NCI-H2081 treated with DMSO at 0.1 percent for 48 hours (cell line): ENCODE data around the gene AFDN.

Experiments used
- DNase-seq: peaks from one replicate; lab custom pipeline; 2025; lab: John Stamatoyannopoulos, UW

Gene AFDN, protein sequence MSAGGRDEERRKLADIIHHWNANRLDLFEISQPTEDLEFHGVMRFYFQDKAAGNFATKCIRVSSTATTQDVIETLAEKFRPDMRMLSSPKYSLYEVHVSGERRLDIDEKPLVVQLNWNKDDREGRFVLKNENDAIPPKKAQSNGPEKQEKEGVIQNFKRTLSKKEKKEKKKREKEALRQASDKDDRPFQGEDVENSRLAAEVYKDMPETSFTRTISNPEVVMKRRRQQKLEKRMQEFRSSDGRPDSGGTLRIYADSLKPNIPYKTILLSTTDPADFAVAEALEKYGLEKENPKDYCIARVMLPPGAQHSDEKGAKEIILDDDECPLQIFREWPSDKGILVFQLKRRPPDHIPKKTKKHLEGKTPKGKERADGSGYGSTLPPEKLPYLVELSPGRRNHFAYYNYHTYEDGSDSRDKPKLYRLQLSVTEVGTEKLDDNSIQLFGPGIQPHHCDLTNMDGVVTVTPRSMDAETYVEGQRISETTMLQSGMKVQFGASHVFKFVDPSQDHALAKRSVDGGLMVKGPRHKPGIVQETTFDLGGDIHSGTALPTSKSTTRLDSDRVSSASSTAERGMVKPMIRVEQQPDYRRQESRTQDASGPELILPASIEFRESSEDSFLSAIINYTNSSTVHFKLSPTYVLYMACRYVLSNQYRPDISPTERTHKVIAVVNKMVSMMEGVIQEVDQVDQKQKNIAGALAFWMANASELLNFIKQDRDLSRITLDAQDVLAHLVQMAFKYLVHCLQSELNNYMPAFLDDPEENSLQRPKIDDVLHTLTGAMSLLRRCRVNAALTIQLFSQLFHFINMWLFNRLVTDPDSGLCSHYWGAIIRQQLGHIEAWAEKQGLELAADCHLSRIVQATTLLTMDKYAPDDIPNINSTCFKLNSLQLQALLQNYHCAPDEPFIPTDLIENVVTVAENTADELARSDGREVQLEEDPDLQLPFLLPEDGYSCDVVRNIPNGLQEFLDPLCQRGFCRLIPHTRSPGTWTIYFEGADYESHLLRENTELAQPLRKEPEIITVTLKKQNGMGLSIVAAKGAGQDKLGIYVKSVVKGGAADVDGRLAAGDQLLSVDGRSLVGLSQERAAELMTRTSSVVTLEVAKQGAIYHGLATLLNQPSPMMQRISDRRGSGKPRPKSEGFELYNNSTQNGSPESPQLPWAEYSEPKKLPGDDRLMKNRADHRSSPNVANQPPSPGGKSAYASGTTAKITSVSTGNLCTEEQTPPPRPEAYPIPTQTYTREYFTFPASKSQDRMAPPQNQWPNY (N-terminal part only)

DNA sequence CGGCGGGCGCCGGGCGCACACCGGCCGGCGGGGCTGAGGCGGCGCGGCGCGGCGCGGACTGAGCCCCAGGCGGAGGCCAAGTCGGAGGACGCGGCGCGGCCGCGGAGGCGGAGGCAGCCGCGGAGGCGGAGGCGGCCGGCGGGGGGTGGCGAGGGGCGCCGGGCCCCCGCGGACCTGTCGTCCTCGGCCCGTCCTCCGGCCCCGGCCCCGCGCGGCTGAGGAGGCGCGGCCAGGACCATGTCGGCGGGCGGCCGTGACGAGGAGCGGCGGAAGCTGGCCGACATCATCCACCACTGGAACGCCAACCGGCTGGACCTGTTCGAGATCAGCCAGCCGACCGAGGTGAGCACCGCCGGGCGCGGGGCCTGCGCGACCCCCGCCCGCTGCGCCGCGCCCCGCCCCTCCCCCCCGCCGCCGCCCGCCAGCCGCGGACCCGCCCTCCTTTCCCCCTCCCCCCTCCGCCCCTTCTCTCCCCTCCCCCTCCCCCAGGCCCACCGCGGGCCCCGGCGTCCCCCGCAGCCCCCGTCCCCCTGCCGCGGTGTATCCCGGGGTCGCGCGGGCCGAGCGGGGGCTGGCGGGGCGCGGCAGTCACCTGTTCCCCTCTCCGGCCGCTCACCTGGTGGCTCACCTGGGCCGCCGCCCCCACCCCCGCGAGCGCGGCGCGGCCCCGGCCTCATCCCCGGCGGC, at the start of gene AFDN:
Gene AFDN, plus strand, starts transcription at position 16 of the 687 bp plus-strand sequence. Its CDS starts 222 bp downstream, at position 238.
- DNase-seq: no peak

DNA sequence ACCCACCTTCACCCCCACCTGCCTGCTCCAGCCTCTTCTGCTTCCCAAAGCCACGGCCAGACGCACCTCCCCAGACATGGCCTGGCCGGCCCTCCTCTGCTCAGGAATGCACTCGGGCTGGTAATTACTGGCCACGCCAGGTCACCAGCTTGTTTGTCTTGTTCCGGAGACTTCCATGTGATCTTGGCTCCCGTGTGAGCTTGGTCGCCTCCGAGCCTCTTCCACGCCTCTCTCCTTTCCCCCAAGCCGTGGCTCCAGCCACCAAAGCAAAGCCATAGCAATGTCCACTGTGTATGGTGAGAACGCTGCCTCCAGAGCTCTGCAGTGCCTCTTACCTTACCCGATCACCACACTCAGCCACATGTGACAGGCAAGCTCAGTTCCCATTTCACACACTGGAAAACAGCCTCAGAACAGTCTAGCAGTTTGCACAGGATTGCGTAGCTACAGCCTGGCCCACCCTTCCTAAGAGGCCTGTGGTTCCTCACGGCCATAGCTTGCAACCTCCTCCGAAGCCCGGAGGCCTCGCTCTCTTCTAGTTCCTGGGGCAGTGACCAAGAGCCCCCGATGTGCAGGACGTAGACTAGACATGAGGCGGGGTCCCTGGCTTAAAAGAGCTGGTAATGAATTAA, 48.1 kb upstream of the AFDN start:
- no peak for DNase-seq

GRCh38 chr6:167779129-167779992, 47.4 kb upstream of the AFDN start:
- DNase-seq: no peak

GRCh38 chr6:167779993-167780655, 46.6 kb upstream of the AFDN start:
- no peak for DNase-seq

- no peak for DNase-seq
These were observed 45.5 kb upstream of the AFDN start for GRCh38 chr6:167781066-167781767.

DNA sequence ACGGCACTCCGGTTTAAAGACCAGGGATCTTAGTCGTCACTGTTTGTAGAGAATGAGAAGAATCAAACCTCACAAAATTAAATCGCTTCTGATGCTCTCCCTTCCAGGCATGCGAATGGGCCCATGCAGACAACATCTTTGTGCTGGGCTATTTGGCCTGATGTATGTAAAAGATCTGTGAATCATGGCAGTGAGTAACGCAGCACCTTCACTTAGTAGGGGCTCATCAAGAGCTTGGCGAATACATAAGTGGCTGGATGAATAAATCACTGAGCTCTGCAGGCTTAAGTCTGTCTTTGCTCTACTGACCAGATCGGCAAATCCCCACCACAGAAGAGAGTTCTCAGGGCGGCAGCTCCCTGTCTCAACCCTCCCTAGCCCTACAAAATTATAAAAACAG, 44.8 kb upstream of the AFDN start:
- no peak for DNase-seq

GRCh38 chr6:167782698-167783517, 43.8 kb upstream of the AFDN start:
- DNase-seq: no peak

DNA sequence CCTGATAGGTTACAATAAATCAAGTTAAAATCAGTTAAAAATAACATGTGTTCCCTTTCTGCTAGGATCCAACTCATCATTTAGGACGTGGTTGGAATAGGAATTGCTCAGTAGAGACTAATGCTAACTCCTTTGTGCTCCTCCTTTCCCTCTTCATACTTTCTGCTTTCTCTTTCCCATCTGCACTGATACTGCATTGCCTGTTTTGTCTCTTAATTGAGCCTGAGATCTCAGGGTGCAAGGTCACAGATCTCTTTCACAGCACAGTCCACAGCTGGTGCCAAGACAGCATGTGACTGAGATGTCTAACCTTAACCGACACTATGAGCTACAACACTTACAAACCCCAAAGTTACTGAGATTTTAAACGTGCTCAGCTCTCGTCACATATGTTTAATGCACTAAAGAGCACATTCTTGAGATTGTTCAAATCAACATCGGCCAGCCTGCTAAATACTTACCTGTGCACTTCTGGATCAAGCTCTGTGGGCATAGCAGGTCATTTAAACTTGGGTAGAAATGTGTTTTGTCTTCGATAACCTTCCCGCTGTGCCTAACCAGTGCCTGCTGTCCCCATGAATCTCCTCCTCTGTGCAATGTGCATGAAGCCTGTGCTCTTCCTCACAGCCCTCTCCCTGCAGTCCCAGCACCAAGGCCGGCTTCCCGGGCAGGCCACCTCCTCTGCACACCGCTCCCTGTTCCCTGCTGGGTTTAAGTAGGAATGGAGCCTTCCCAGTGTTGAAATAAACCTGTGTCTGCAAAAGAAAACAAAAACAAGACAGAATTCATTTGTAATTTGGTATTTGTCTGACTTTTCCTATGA, 39.6 kb upstream of the AFDN start:
- DNase-seq: no peak

DNA sequence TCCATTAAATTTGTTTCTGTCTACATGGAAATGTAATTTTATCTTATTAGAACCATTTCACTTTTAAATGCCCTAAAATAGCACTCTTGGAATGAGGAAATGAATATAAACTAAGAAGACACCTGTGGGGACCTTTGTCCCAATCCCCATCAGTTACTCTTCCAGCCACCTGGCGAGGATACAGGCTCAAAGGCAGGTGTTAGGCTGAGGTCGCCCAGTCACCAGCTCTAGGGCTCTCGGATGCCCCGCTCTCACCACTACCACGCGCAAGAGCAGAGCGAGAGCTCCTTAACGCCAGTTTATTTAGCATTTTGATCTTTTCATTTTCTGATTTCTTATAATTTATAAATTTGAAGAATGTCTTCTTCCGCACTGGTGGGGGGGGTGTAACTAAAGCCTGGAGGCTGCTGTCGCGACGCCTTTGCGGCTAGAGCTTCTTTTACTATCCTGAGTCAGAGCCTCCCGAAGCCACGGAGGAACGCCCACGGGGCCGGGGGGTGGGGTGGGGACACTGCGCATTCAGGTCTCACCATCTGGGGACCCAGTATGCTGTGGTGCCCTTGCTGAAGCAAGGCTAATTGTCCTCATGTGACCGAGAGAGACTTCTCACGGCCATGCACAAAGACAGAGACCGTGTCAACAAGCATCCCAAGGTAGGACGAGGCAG, 38.7 kb upstream of the AFDN start:
- no peak for DNase-seq

DNA sequence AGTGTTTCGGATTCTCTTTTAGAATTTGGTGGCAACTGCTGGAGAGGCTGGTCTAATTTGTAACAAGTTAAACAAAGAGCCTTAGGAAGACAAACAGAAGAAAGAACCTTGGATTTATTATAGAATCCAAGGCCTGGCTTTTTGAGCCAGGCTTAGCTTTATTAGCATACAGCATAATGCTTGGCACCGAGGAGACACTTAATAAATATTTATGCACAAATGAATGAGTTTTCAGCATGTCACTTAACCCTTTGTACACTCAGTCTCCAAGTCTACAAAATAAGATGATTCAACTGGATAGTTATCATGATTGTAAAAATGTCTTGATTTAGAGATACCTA, 38.2 kb upstream of the AFDN start:
- DNase-seq: no peak

GRCh38 chr6:167789358-167789757, 37.4 kb upstream of the AFDN start:
- no peak for DNase-seq

DNA sequence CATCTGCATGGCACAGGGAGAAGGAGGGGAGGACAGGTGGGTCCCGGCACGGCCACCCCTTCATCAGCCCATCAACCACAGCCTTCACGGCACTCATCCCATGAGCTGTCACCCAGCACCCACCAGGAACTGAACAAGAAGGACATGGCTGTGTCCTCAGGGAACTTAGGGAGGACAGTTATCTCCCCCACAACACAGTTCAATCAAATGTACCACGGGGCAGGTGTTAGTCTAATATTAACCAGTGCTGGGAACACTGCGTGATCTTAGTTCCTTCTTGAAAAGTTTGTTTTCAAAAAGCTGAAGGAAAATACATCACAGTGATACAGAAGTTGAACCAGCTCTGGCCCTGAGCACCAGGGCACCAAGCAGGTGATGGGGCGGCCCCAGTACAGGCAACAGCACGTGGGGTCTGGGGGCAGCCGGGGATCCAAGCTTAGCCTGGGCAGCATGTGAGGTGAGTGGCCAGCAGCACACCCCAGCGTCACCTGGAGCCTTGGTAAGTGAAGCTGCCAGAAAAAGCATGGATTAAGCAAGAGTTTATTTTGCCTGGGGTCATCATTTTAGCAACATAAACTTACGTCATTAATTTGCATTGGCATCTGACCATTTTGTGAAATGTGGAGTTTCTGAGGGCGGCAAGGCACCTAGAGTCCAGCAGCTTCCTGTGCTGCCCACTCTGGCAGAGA, 35.5 kb upstream of the AFDN start:
- no peak for DNase-seq

- no peak for DNase-seq
These were observed 34.8 kb upstream of the AFDN start for GRCh38 chr6:167791780-167792478.

DNA sequence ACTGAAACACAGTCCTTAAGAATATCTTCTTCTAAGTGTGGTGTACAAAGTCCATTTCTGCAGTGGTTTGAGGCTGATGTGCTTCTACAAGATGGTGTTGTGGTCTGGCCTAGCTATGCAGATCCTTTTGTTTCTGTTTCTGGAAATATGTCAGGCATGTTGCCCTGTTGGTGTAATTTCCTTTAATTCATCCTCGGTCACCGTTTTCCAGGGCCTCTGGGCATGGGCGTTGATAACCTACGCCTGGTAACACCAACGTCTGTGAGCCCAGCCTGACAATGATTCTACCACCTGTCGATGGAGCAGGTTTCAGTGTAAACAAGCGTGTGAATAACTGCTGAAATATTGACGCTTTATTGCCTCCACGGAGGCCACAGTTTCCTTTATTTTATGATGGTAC, 33.3 kb upstream of the AFDN start:
- DNase-seq: no peak
